HEK293 (cell line): ENCODE measurements around the gene PLA2G1B.

ENCODE experiments used
- ATF2 ChIP-seq: fragments of 450-650 bp; formaldehyde crosslinking; IDR thresholded peaks from 2 replicates; pipeline ENCODE4 v1.5.1; 2016; ENCODE audit warnings: missing biosample characterization, missing genetic modification characterization, low read depth
- GLIS2 ChIP-seq: fragments of 450-650 bp; formaldehyde crosslinking; IDR thresholded peaks from 2 replicates; pipeline ENCODE4 v1.5.1; 2016; ENCODE audit warnings: missing biosample characterization, missing genetic modification characterization
- IKZF3 ChIP-seq: fragments of 450-650 bp; IDR thresholded peaks from 2 replicates; pipeline ENCODE4 v1.5.0; 2018; ENCODE audit warnings: missing biosample characterization, mild to moderate bottlenecking, missing genetic modification characterization, moderate library complexity
- MYNN ChIP-seq: fragments of 450-650 bp; formaldehyde crosslinking; IDR thresholded peaks from 2 replicates; pipeline ENCODE4 v1.5.1; 2016; ENCODE audit warnings: missing biosample characterization, missing genetic modification characterization, borderline replicate concordance
- PRDM2 ChIP-seq: fragments of 450-650 bp; formaldehyde crosslinking; IDR thresholded peaks from 2 replicates; pipeline ENCODE4 v1.5.1; 2016; ENCODE audit warnings: missing biosample characterization, missing genetic modification characterization, borderline replicate concordance
- ZBTB11 ChIP-seq: fragments of 450-650 bp; formaldehyde crosslinking; conservative IDR thresholded peaks from 2 replicates; pipeline ENCODE4 v1.5.1; 2016; ENCODE audit warnings: low read depth, missing biosample characterization, missing genetic modification characterization
- ZBTB21 ChIP-seq: fragments of 450-650 bp; formaldehyde crosslinking; IDR thresholded peaks from 2 replicates; pipeline ENCODE4 v1.5.1; 2017; ENCODE audit warnings: missing biosample characterization, missing genetic modification characterization
- ZEB2 ChIP-seq: fragments of 450-650 bp; formaldehyde crosslinking; IDR thresholded peaks from 2 replicates; pipeline ENCODE4 v1.5.1; 2016; ENCODE audit warnings: missing biosample characterization, missing genetic modification characterization
- ZIC2 ChIP-seq: fragments of 450-650 bp; formaldehyde crosslinking; IDR thresholded peaks from 2 replicates; pipeline ENCODE4 v1.5.1; 2016; ENCODE audit warnings: missing biosample characterization, missing genetic modification characterization
- ZNF121 ChIP-seq: fragments of 450-650 bp; formaldehyde crosslinking; IDR thresholded peaks from 2 replicates; pipeline ENCODE4 v1.5.1; 2016; ENCODE audit warnings: missing biosample characterization, missing genetic modification characterization
- ZNF146 ChIP-seq: fragments of 450-650 bp; formaldehyde crosslinking; IDR thresholded peaks from 2 replicates; pipeline ENCODE4 v1.5.1; 2016; ENCODE audit warnings: missing biosample characterization, missing genetic modification characterization
- ZNF16 ChIP-seq: fragments of 450-650 bp; formaldehyde crosslinking; IDR thresholded peaks from 2 replicates; pipeline ENCODE4 v1.5.1; 2016; ENCODE audit warnings: low read depth, missing biosample characterization, missing genetic modification characterization
- ZNF184 ChIP-seq: fragments of 450-650 bp; IDR thresholded peaks from 2 replicates; pipeline ENCODE4 v1.5.1; 2018; ENCODE audit warnings: missing biosample characterization, mild to moderate bottlenecking, missing genetic modification characterization
- ZNF2 ChIP-seq: fragments of 450-650 bp; formaldehyde crosslinking; IDR thresholded peaks from 2 replicates; pipeline ENCODE4 v1.5.1; 2016; ENCODE audit warnings: missing biosample characterization, missing genetic modification characterization
- ZNF24 ChIP-seq: fragments of 450-650 bp; formaldehyde crosslinking; IDR thresholded peaks from 2 replicates; pipeline ENCODE4 v1.5.1; 2016; ENCODE audit warnings: missing biosample characterization, missing genetic modification characterization
- ZNF280C ChIP-seq: fragments of 450-650 bp; formaldehyde crosslinking; IDR thresholded peaks from 2 replicates; pipeline ENCODE4 v1.5.1; 2016; ENCODE audit warnings: missing biosample characterization, missing genetic modification characterization
- ZNF335 ChIP-seq: fragments of 450-650 bp; formaldehyde crosslinking; conservative IDR thresholded peaks from 2 replicates; pipeline ENCODE4 v1.5.1; 2016; ENCODE audit warnings: missing biosample characterization, missing genetic modification characterization
- ZNF473 ChIP-seq: fragments of 450-650 bp; formaldehyde crosslinking; IDR thresholded peaks from 2 replicates; pipeline ENCODE4 v1.5.1; 2017; ENCODE audit warnings: missing biosample characterization, missing genetic modification characterization
- ZNF521 ChIP-seq: fragments of 450-650 bp; formaldehyde crosslinking; IDR thresholded peaks from 2 replicates; pipeline ENCODE4 v1.5.1; 2017; ENCODE audit warnings: missing biosample characterization, mild to moderate bottlenecking, missing genetic modification characterization
- ZNF580 ChIP-seq: fragments of 450-650 bp; formaldehyde crosslinking; IDR thresholded peaks from 2 replicates; pipeline ENCODE4 v1.5.1; 2016; ENCODE audit warnings: missing biosample characterization, missing genetic modification characterization
- ZNF600 ChIP-seq: fragments of 450-650 bp; formaldehyde crosslinking; IDR thresholded peaks from 2 replicates; pipeline ENCODE4 v1.5.1; 2016; ENCODE audit warnings: missing biosample characterization, missing genetic modification characterization
- ZNF623 ChIP-seq: fragments of 450-650 bp; formaldehyde crosslinking; IDR thresholded peaks from 2 replicates; pipeline ENCODE4 v1.5.1; 2016; ENCODE audit warnings: missing biosample characterization, missing genetic modification characterization
- ZNF792 ChIP-seq: fragments of 450-650 bp; formaldehyde crosslinking; IDR thresholded peaks from 2 replicates; pipeline ENCODE4 v1.5.1; 2016; ENCODE audit warnings: missing biosample characterization, missing genetic modification characterization
- ZSCAN30 ChIP-seq: fragments of 450-650 bp; IDR thresholded peaks from 2 replicates; pipeline ENCODE4 v1.5.1; 2018; ENCODE audit warnings: missing biosample characterization, mild to moderate bottlenecking, missing genetic modification characterization, moderate library complexity

The PLA2G1B gene

GRCh38 chr12:120317224-120318105 is 10.1 kb downstream of the PLA2G1B start (continued):
- TF ChIP-seq ZNF280C (no peak), ZNF2 (tag by site-specific recombination) (peak; percentile 52), IKZF3 (tag by site-specific recombination) (peak; percentile 84), ZNF600 (peak; percentile 54), ZBTB11 (tag by site-specific recombination) (peak; percentile 56; the same call in 1 of the 2 replicates), ZNF623 (tag by site-specific recombination) (no peak), ZNF580 (tag by site-specific recombination) (peak; percentile 94), PRDM2 (no peak), ZNF16 (no peak), ATF2 (tag by site-specific recombination) (peak; percentile 99), GLIS2 (tag by site-specific recombination) (peak; percentile 79), ZNF792 (tag by site-specific recombination) (no peak), ZNF184 (tag by site-specific recombination) (no peak), ZSCAN30 (tag by site-specific recombination) (0 out of 2 replicates have a peak, but pooled peaks have one; percentile 20), ZBTB21 (tag by site-specific recombination) (peak; percentile 97), ZNF473 (tag by site-specific recombination) (no peak), ZNF24 (peak; percentile 51; the same call in 1 of the 2 replicates), MYNN (tag by site-specific recombination) (no peak; the same call in 1 of the 2 replicates), ZNF146 (no peak), ZNF521 (no peak), ZIC2 (peak; percentile 49; the same call in 1 of the 2 replicates), ZNF335 (peak; percentile 73), ZNF121 (tag by site-specific recombination) (no peak), ZEB2 (peak; percentile 86)
